Measurements from ENCODE around the gene YTHDC1. TPM values are rescaled to one million over a fixed set of nuclear protein-coding genes. Genes with fewer than 3 reads are reported as not detected.

Gene YTHDC1
- total and polyA plus RNA-seq, 2 of the 8 experiments (the other 6 are each of a cell fraction or from before 2014, with no cell fraction given): 25.7 to 89.5 TPM

GRCh38 chr4:68390205-68390935 is 40.5 kb upstream of the YTHDC1 start:
- POLR2A ChIA-PET (ENCODE audit: partially characterized antibody): interaction anchor here (1.0 to 7.4 kb wide), 5 partner anchors 11 to 81 kb away, joined by 3 to 50 read pairs (median 4); partner anchors contain the start of gene YTHDC1
- WGBS, 2 experiments (ENCODE audit: extremely low coverage in 1 of 2, insufficient coverage in 1 of 2, insufficient read length in 1 of 2, insufficient replicate concordance in 2 of 2, low coverage in 1 of 2, low lambda C conversion rate in 2 of 2, missing lambda C conversion rate in 1 of 2): 88% methylated on average over 1 of the region's 1 CpG; no CpG with 5 or more reads in 1 of the 2 experiments
- Histone ChIP-seq H3K23me2 (ENCODE audit: low read depth, low read length) (no peaks in the 10 kb centered on the region), H3K79me1 (ENCODE audit: low read depth, low read length) (no peaks in the 10 kb centered on the region), H3K4me1 (replicated peaks in 1 of 4; ENCODE audit: control insufficient read depth in 3 of 4, insufficient read depth in 4 of 4, low read length in 3 of 4) (peaks cover 0 to 12% (median 2%) of the 10 kb centered on the region in 4 experiments; a peak in 3 of 7 replicates), H3K36me3 (ENCODE audit: control insufficient read depth in 2 of 4, insufficient read depth in 4 of 4, low read length in 3 of 4) (no peaks in the 10 kb centered on the region), H4K5ac (ENCODE audit: insufficient read length, low read depth, low read length) (peak overlapping the region; percentile 85), H2BK20ac (ENCODE audit: low read length) (no peak overlapping the region; the same call in 1 of the 2 replicates), H3K56ac (replicated peaks; ENCODE audit: insufficient read length, low read depth, low read length) (no peak overlapping the region), H3K4me2 (ENCODE audit: insufficient read depth in 1 of 2, low read depth in 2 of 2, low read length in 2 of 2) (no peak overlapping the region), H3K27ac (ENCODE audit: low read depth, low read length) (no peak overlapping the region), H4K8ac (ENCODE audit: extremely low read depth, insufficient read depth, low read length) (no peak overlapping the region), H2AFZ (ENCODE audit: low read length) (no peak overlapping the region), H3K9ac (replicated peaks in 1 of 4; ENCODE audit: extremely low read depth in 1 of 4, low read depth in 3 of 4, low read length in 3 of 4) (no peak overlapping the region), H2BK5ac (ENCODE audit: low read depth, low read length) (peak overlapping the region; percentile 62; the same call in 1 of the 2 replicates), H2BK120ac (replicated peaks; ENCODE audit: low read depth, low read length) (no peak overlapping the region), H2BK15ac (ENCODE audit: low read length) (no peak overlapping the region), H3K18ac (ENCODE audit: extremely low read depth, low read length) (peak overlapping the region; percentile 35; the same call in 1 of the 2 replicates), H3K23ac (ENCODE audit: insufficient read length) (no peak overlapping the region), H3K9me3 (ENCODE audit: insufficient read depth in 2 of 2, low read depth in 1 of 2, low read length in 1 of 2) (no peaks in the 10 kb centered on the region), H3K4ac (replicated peaks; ENCODE audit: insufficient read length, low read depth, low read length) (no peak overlapping the region), H3K14ac (ENCODE audit: insufficient read length) (no peak overlapping the region), H4K20me1 (replicated peaks in 1 of 2; ENCODE audit: control insufficient read depth in 1 of 2, insufficient read depth in 2 of 2, low read length in 2 of 2) (no peaks in the 10 kb centered on the region), H4K91ac (replicated peaks; ENCODE audit: insufficient read length, low read length) (no peak overlapping the region), H3K27me3 (replicated peaks in 1 of 4; ENCODE audit: control insufficient read depth in 3 of 4, extremely low read depth in 1 of 4, insufficient read depth in 3 of 4, low read length in 3 of 4) (no peaks in the 10 kb centered on the region), H2AK5ac (ENCODE audit: low read depth, low read length) (no peak overlapping the region), H3K79me2 (ENCODE audit: control insufficient read depth in 1 of 2, insufficient read depth in 2 of 2, low read length in 2 of 2) (no peaks in the 10 kb centered on the region), H3K4me3 (ENCODE audit: extremely low read depth in 1 of 4, insufficient read depth in 2 of 4, low read depth in 3 of 4, low read length in 4 of 4) (no peak overlapping the region), H2BK12ac (ENCODE audit: low read depth, low read length) (0 out of 2 replicates have a peak overlapping the region, but pooled peaks have one; percentile 19)
- CTCF ChIA-PET (ENCODE audit: partially characterized antibody): interaction anchor here (0.9 to 3.6 kb wide), 5 partner anchors 11 to 119 kb away, joined by 3 to 17 read pairs (median 4); no protein-coding TSS in a partner anchor
- DNase-seq (ENCODE audit: low read depth in 1 of 2, low spot score in 2 of 2) (no peak), FAIRE-seq (no peak)
- TF ChIP-seq CTCF (IDR thresholded peaks at IDR 0.05; ENCODE audit: control extremely low read depth in 1 of 3, insufficient read depth in 1 of 3, low read depth in 1 of 3, low read length in 3 of 3) (no peak), NANOG (IDR thresholded peaks at IDR 0.05; ENCODE audit: insufficient read depth, low read depth, low read length, poor library complexity, severe bottlenecking) (no peak), POU5F1 (IDR thresholded peaks at IDR 0.05; ENCODE audit: low read depth, low read length) (no peak), SIX5 (IDR thresholded peaks at IDR 0.05; ENCODE audit: low read depth, low read length) (no peak), BACH1 (IDR thresholded peaks at IDR 0.05; ENCODE audit: low read length) (no peak), ATF2 (IDR thresholded peaks at IDR 0.05; ENCODE audit: low read length) (no peak), EZH2 (IDR thresholded peaks at IDR 0.05; ENCODE audit: low read depth, low read length, severe bottlenecking) (no peak)

Data from H1 (cell line).